G401 (cell line): ENCODE results near the gene USP5. TPM values are rescaled to one million over a fixed set of nuclear protein-coding genes. Genes with fewer than 3 reads are reported as not detected.

ENCODE experiments used
- DNase-seq: peaks from one replicate; pipeline ENCODE4 v3.0.0-alpha.2; 2015; ENCODE audit warnings: low spot score
- in situ Hi-C: cut with HindIII; loops from 2 replicates; pipeline ENCODE4 v1.10.0; 2016; ENCODE audit warnings: low sequenced_read_pairs, mixed read lengths
- total RNA-seq: library from RNA; depleted of rRNA; stranded (reverse); fragments of >200 nt; shearing (Covaris generic); gene quantifications from 2 replicates; pipeline ENCODE4 v1.2.3, GENCODE V29; 2014; rRNA removed

The USP5 gene, protein sequence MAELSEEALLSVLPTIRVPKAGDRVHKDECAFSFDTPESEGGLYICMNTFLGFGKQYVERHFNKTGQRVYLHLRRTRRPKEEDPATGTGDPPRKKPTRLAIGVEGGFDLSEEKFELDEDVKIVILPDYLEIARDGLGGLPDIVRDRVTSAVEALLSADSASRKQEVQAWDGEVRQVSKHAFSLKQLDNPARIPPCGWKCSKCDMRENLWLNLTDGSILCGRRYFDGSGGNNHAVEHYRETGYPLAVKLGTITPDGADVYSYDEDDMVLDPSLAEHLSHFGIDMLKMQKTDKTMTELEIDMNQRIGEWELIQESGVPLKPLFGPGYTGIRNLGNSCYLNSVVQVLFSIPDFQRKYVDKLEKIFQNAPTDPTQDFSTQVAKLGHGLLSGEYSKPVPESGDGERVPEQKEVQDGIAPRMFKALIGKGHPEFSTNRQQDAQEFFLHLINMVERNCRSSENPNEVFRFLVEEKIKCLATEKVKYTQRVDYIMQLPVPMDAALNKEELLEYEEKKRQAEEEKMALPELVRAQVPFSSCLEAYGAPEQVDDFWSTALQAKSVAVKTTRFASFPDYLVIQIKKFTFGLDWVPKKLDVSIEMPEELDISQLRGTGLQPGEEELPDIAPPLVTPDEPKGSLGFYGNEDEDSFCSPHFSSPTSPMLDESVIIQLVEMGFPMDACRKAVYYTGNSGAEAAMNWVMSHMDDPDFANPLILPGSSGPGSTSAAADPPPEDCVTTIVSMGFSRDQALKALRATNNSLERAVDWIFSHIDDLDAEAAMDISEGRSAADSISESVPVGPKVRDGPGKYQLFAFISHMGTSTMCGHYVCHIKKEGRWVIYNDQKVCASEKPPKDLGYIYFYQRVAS
- 137 and 156 TPM in 2 replicates for total RNA-seq

DNA sequence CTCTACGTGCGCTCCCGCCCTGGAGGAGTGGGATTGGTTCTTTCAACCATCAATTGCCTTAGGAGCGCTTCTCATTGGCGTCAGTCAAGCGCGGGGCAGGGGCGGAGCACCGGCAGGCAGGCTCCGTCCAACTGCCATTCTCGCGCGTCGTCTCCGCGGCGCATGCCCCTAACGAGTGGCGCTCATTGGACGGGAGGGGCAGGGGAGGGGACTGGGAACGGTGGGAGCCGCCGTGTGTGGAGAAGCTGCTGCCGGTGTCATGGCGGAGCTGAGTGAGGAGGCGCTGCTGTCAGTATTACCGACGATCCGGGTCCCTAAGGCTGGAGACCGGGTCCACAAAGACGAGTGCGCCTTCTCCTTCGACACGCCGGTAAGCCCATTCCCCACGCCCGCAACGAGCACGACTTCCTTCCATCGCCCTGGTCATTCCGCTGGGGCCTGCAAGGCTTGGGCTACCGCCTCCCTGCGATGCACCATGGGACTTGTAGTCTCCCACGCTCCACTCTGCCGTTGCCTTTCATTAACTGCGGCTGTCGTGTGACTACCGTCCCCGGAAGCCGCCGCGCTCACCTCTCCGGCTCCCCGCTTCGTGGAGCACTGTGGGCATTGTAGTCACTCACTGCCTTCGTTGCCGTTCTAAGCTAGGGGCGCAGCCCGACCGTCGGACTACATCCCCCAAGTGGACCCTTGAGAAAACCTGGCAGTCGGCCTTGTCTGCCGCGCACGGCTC lies at the start of gene USP5:
Gene USP5, plus strand, starts transcription at position 230 of the 730 bp plus-strand sequence. Its CDS starts 30 bp downstream, at position 260.
- in situ Hi-C loops, result no loop called here
- DNase-seq, result peak; percentile 100

DNA sequence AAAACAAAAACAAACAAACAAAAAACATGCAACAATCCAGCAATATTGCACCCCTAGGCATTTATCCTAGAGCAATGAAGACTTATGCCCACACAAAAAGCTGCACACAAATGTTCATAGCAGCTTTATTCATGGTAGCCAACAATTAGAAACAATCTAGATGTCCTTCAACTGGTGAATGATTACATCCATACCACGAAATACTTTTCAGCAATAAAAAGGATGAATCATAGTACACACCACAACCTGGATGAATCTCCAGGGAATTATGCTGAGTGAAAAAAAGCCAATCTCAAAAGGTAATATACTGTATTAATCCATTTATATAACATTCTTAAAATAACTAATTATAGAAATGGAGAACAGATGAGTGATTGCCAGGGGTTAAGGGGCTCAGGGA lies 44.8 kb upstream of the USP5 start:
- DNase-seq, result no peak

DNA sequence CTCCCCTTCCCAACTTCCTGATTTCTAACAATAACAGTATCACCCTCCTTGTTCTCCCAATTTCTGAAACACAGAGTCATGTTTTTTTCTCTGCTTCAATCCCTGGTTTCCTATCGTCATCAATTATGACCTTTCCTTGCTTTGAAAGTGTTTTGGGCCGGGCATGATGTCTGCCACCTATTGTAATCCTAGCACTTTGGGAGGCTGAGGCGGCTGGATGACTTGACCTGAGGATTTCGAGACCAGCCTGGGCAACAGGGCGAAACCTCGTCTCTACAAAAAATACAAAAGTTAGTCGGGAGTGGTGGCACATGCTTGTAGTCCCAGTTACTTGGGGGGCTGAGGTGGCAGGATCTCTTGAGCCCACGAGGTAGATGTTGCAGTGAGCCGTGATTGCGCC lies 42.9 kb upstream of the USP5 start:
- in situ Hi-C loops, result no loop called here
- DNase-seq, result no peak

More for the DNA sequence above, 44.8 kb upstream of the USP5 start:
- in situ Hi-C loops, result no loop called here

DNA sequence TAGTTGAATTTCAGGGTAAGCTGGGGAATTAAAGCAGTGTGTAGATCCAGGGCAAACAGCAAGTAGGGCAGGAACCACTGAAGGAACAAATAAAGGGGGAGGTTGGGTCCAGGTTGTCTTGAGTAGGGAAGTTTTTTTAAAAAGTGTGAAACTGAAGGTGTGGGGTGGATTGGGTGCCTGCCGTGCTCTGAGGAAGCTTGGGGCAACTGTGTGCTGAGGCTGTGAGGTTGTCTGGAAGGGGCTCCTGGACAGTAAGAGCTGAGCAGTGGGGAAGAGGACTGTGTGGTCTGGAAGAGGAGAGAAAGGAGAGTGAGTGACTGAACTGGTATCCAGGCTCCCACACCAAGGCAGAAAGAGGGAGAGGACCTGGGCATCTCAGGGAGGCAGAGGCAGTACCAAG lies 41.2 kb upstream of the USP5 start:
- no peak for DNase-seq
- in situ Hi-C loops, result no loop called here

DNA sequence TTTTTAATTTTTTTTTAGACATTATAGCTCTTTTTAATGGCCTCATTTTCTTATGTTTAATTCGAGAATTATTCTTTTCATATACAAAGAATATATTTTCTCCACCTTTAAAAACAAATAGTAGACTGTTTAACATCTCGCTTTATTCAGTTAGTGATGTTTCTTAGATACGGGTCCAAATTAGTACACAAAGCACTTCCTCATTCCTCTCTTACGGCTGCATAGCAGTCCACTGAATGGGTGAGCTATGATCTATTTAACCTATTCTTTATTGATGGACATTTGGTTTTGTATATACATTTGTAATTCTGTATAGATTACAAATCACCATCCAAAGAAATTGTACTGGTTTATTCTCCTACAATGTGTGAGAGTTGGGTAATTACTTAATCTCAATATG lies 38.6 kb upstream of the USP5 start:
- in situ Hi-C loops, result no loop called here
- no peak for DNase-seq

DNA sequence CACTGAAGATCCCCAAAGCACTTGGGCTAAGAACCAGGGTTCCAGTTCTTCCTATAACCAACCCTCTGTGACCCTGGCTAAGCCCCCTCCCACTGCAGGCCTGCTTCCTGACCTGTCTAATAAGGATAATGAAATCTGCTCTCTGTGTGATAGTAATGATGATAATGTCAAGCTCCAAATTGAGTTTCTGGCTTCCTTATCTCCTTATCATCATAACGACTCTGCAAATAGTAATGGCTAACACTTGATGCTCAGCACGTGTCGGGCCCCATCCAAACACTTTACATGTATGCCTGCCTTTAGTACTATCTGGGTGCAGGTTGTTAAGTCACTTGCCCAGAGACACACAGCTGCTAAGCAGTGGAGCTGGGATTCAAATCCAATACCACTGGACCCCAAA lies 35.4 kb upstream of the USP5 start:
- DNase-seq, result no peak
- in situ Hi-C loops, result no loop called here

DNA sequence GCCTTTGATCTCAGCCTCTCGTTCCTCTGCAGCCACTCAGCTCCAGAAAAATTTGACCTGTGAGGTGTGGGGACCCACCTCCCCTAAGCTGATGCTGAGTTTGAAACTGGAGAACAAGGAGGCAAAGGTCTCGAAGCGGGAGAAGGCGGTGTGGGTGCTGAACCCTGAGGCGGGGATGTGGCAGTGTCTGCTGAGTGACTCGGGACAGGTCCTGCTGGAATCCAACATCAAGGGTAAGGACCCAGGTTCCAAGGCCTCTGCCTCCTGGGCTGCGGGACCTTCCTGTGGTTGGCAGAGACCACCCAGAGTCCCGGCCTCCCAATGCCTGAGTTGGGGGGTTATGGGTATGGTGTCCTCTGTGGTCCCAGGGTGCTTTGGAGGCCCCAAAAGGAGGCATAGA lies 34.9 kb upstream of the USP5 start:
- in situ Hi-C loops, result no loop called here
- DNase-seq, result no peak

DNA sequence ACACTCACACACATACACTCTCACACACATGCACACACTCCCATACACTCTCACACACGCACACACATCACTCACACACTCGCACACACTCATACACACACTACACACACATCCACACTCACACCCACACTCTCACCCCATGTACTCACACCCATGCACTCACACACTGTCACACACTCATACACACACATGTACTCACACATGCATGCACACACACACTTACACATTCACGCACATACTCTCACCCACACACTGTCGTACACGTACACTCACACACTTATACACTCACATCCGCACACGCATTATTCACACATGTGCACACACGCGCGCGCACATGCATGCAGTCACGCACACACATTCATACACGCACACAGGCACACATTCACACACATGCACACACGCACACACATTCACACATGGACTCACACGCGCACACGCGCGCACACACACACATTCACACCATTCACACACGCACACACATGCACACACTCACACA lies 34.2 kb upstream of the USP5 start:
- in situ Hi-C loops, result no loop called here
- DNase-seq, result no peak

DNA sequence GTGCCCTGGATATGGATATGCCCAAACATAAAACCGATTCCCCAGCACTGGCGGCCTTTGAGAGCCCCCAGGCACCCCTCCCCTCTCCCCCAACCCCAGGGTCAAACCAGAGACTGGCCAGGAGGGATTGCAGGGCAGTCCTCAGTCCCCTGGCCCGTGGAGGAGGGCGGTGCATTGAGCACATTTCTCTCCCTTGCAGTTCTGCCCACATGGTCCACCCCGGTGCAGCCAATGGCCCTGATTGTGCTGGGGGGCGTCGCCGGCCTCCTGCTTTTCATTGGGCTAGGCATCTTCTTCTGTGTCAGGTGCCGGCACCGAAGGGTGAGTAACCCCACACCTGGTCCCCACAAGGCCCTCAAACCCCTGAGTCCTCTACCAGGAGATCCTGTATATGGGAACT lies 33.7 kb upstream of the USP5 start:
- no peak for DNase-seq
- in situ Hi-C loops, result no loop called here

DNA sequence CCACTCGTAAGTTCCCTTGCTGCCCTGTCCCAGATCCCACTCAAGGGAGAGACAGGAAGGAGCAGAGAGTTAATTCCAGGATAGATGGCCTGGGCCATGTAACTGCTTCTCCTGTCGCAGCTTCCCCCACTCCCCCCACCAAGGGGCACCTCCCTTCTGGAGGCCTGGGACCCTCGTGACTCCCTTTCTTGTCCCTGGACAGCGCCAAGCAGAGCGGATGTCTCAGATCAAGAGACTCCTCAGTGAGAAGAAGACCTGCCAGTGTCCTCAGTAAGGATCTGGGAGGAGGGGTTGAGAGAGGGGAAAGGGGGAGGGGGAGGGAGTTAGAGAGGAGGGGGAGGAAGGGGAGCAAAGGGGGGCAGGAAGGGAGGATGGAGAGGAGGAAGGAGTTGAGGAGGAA lies 33.3 kb upstream of the USP5 start:
- no peak for DNase-seq
- in situ Hi-C loops, result no loop called here

DNA sequence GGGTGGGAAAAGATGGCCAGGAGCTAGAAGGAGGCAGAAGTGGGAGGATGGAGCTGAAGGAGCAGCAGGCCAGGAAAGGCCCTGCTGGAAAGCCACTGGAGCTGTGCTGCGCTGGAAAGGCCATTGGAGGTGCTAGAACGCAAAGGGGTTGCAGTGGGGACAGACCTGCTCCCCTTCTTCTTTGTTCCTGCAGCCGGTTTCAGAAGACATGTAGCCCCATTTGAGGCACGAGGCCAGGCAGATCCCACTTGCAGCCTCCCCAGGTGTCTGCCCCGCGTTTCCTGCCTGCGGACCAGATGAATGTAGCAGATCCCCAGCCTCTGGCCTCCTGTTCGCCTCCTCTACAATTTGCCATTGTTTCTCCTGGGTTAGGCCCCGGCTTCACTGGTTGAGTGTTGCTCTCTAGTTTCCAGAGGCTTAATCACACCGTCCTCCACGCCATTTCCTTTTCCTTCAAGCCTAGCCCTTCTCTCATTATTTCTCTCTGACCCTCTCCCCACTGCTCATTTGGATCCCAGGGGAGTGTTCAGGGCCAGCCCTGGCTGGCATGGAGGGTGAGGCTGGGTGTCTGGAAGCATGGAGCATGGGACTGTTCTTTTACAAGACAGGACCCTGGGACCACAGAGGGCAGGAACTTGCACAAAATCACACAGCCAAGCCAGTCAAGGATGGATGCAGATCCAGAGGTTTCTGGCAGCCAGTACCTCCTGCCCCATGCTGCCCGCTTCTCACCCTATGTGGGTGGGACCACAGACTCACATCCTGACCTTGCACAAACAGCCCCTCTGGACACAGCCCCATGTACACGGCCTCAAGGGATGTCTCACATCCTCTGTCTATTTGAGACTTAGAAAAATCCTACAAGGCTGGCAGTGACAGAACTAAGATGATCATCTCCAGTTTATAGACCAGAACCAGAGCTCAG lies 32.6 kb upstream of the USP5 start:
- in situ Hi-C loops, result no loop called here
- DNase-seq, result no peak

DNA sequence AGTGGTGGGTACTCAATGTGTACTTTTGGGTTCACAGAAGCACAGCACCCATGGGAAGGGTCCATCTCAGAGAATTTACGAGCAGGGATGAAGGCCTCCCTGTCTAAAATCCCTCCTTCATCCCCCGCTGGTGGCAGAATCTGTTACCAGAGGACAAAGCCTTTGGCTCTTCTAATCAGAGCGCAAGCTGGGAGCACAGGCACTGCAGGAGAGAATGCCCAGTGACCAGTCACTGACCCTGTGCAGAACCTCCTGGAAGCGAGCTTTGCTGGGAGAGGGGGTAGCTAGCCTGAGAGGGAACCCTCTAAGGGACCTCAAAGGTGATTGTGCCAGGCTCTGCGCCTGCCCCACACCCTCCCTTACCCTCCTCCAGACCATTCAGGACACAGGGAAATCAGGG lies 31.8 kb upstream of the USP5 start:
- in situ Hi-C loops, result no loop called here

DNA sequence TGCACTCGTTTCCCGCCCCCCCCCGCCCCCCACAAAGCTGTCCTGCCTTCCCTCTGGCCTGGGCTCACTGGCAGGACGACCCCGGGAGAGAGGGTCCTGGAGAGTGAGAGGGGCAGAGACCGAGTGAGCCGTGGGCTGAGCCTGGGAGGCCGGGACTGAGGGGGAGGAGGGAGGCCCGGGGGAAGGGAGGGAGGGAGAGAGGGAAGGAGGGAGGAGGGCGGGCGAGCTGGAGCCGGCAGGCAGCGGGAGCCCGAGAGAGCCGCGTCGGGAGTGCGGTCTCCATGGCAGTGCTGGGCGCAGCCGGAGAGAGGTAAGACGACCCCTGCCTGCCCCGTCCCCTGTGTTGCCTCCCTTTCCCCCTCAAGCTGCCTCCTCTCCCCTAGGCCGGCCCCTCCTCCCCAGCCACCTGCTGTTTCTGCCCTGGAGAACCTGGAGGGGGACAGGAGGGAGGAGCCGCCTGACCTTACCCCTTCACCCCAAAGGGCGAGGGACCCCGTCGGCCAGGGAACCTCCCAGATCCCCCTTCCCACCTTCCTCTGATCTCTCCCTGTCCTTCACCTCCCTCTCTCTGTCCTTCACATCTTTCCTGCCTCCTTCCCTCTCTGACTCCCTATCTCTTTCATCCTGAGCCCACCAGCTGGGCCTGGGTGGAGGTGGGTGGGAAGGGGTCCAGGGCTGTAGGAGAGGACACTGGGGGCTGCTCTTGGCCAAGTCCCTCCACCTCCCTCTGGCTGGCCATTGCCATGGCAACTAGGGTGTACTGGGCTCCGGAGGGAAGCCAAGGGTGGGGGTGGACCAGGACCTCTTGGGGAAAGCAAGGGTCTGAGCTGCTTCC lies 30.1 kb upstream of the USP5 start, which contains the start of gene GPR162:
Gene GPR162, plus strand, starts transcription at position 231 of the 835 bp plus-strand sequence. CDS start 2,078 bp downstream, outside the sequence.
- DNase-seq, result peak; percentile 84
- in situ Hi-C loops, result no loop called here

More for the DNA sequence above, 31.8 kb upstream of the USP5 start:
- DNase-seq, result peak; percentile 70

DNA sequence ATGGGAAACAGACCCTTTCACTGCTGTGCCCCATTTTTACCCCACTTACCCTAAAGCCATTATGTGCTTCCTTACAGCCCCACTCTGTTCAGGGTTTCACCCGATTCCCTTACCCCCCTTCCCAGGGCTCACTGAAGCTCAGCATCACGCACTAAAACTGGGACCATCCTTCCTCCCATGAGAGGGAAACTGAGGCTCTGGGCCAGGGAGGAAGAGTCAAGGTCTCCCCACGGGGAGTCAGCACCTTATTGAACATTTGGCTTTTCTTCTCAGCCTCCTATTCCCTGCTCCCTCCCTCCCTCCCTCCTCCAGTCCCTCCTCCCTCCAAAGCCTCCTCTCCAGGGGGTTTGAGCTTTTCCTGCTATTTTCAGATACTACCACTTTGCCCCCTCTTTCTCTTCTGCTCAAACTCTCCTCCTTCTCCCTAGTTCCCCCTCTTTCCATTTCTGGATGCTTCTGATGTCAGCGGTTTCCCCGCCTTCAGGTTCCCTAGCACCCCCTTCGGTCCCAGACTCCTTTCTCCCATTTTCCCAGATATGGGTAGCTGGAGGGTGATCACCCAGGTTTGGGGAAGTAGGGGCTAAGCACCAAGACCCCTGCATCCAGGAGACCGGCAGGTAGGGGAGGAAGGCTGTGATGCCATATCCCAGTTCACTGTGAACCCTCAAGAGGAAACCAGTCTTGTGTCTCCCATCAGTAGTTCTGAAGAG lies 29.4 kb upstream of the USP5 start:
- in situ Hi-C loops, result no loop called here
- DNase-seq, result no peak

DNA sequence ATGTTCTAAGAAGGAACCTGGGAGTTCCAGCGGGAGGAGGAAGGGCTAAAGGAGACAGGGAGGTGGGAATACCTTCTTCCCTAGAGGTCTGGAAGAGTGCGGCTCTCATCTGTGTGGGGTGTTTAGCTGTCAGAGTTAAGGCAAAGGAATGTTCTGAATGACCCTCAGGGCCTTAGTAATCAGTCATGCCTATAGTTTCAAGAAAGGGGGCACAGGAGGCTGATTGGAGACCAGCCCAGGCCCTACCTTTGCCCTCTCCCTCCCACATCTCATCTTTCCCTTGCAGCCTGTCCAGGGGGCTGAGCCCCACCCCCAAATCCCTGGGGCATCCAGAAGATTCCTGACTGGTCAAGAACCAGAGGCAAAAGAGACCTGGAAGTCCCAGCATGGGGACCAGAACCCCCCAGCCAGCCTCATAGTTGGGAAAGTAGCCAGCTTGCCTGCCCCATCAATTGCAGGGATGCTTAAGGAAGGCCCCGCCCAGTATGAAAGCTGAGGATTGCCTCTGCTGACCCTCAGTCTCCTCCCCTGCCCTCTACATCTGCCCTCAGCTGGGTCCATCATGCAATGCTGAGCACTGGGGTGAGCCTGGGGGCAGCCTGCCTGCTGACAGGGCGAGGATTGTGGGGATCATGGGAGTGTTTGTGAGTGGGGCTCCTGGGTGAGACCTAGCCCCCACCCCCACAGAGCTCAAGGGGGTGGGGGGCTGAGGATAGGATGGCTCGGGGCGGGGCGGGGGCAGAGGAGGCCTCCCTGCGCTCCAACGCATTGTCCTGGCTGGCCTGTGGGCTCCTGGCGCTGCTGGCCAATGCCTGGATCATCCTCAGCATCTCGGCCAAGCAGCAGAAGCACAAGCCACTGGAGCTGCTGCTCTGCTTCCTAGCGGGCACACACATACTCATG lies 28.5 kb upstream of the USP5 start:
- no peak for DNase-seq
- in situ Hi-C loops, result no loop called here
